ENCODE measurements around the gene EFCAB13.
"Not testable (repeated sequence)": the region's sequence is repeated elsewhere in the genome, so short reads cannot be mapped to it uniquely, and the experiment has no call there.

Gene EFCAB13

DNA sequence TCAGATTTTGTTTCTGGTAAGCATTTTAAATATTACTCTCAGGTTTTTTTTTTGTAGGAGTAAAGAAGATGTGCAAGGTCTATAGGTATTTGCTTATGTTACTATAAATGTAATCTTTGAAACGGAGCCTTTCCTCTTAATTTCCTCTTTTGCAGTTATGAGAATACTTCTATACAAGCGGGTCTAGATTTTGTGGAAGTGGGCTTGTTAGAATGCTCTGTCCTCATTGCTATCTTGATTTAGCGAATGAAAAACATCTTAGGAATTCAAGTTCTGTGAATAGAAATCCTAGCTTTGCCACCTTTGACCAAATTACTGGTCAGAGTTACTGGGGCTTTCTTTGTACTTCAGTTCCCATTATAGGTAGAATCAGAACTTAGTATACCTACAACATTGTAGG is 80.3 kb downstream of the EFCAB13 start:
- TF ChIP-seq, protein P1, sequence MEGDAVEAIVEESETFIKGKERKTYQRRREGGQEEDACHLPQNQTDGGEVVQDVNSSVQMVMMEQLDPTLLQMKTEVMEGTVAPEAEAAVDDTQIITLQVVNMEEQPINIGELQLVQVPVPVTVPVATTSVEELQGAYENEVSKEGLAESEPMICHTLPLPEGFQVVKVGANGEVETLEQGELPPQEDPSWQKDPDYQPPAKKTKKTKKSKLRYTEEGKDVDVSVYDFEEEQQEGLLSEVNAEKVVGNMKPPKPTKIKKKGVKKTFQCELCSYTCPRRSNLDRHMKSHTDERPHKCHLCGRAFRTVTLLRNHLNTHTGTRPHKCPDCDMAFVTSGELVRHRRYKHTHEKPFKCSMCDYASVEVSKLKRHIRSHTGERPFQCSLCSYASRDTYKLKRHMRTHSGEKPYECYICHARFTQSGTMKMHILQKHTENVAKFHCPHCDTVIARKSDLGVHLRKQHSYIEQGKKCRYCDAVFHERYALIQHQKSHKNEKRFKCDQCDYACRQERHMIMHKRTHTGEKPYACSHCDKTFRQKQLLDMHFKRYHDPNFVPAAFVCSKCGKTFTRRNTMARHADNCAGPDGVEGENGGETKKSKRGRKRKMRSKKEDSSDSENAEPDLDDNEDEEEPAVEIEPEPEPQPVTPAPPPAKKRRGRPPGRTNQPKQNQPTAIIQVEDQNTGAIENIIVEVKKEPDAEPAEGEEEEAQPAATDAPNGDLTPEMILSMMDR (IDR thresholded peaks at IDR 0.05): no peak
- Mint-ChIP-seq H3K27me3 (ENCODE audit: low read depth, poor library complexity) (no peaks in the 10 kb centered on the region), H3K4me1 (no peaks in the 10 kb centered on the region), H3K4me3 (no peak overlapping the region), H3K36me3 (ENCODE audit: low read depth) (peaks cover 3% of the 10 kb centered on the region), H3K9me3 (peaks cover 2% of the 10 kb centered on the region), H3K27ac (no peak overlapping the region)
- DNase-seq: no peak

DNA sequence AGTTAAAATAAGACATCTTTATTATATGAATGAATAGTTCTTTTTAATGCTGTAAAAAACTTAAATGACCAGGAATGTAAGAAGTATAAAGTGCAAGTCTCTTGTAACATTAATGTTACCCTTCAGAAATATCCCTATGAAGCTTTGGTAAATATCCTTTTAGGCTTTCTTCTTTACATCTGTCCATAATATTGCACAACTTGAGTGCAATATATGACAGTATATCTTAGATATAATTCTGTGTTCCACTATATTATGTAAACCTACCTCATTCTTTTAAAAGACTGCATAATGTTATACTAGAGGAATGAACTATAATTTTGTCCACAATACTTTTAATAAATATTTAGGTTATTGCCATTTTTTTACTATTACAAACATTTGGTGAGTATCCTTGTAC is 81.1 kb downstream of the EFCAB13 start:
- H3K27ac Mint-ChIP-seq: no peak overlapping the region
- H3K9me3 Mint-ChIP-seq: no peaks in the 10 kb centered on the region
- H3K36me3 Mint-ChIP-seq (ENCODE audit: low read depth): peaks cover 3% of the 10 kb centered on the region
- no peak for DNase-seq
- H3K4me1 Mint-ChIP-seq: no peaks in the 10 kb centered on the region
- H3K4me3 Mint-ChIP-seq: no peak overlapping the region
- no peaks in the 10 kb centered on the region for H3K27me3 Mint-ChIP-seq (ENCODE audit: low read depth, poor library complexity)
- TF ChIP-seq, protein P1 (IDR thresholded peaks at IDR 0.05): no peak

DNA sequence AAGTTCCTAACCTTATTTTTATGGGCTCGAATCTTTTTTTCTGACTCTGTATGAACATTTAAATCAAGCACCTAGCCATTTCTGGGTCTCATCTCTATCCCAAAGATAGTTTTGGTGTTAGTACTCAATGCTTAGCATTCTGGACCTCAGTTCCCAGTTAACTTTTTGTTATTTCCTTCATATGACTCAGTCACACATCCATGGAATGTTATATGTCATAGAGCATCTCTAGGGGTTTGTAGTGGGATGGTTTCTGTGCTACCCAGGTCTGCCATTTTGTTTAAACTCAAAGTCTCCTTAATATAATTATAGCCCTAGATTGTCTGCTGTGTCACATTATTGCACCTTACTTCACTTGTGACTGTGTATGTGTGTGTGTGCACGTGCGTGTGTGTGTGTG is 90.1 kb downstream of the EFCAB13 start:
- no peaks in the 10 kb centered on the region for H3K36me3 Mint-ChIP-seq (ENCODE audit: low read depth)
- no peaks in the 10 kb centered on the region for H3K4me1 Mint-ChIP-seq
- no peak overlapping the region for H3K4me3 Mint-ChIP-seq
- no peak for DNase-seq
- no peak overlapping the region for H3K27ac Mint-ChIP-seq
- peaks cover under 1% of the 10 kb centered on the region for H3K9me3 Mint-ChIP-seq
- TF ChIP-seq, protein P1 (IDR thresholded peaks at IDR 0.05): no peak
- peaks cover 4% of the 10 kb centered on the region for H3K27me3 Mint-ChIP-seq (ENCODE audit: low read depth, poor library complexity)

DNA sequence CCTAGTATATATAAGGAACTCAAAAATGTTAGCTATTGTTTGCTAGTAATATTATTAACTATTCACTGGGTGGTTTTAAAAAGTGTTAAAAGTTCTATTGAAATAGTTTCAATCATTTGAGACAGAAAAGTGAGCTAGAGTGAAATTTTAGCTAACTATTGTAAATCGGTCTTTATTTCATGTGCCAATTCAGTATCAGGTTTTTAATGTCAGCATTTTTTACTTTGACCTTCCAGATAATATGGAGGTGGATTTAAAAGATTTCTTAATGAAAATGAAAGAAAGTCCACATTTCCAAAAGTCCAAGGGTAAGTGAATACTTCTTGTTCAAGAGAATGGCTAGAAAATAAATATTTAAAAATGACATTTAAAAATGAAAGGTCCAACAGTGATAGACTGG is 90.9 kb downstream of the EFCAB13 start:
- Mint-ChIP-seq H3K36me3 (ENCODE audit: low read depth) (no peaks in the 10 kb centered on the region), H3K27ac (no peak overlapping the region), H3K9me3 (peaks cover 6% of the 10 kb centered on the region), H3K27me3 (ENCODE audit: low read depth, poor library complexity) (peaks cover 8% of the 10 kb centered on the region), H3K4me3 (no peak overlapping the region), H3K4me1 (no peaks in the 10 kb centered on the region)
- DNase-seq: no peak
- TF ChIP-seq, protein P1 (IDR thresholded peaks at IDR 0.05): no peak

DNA sequence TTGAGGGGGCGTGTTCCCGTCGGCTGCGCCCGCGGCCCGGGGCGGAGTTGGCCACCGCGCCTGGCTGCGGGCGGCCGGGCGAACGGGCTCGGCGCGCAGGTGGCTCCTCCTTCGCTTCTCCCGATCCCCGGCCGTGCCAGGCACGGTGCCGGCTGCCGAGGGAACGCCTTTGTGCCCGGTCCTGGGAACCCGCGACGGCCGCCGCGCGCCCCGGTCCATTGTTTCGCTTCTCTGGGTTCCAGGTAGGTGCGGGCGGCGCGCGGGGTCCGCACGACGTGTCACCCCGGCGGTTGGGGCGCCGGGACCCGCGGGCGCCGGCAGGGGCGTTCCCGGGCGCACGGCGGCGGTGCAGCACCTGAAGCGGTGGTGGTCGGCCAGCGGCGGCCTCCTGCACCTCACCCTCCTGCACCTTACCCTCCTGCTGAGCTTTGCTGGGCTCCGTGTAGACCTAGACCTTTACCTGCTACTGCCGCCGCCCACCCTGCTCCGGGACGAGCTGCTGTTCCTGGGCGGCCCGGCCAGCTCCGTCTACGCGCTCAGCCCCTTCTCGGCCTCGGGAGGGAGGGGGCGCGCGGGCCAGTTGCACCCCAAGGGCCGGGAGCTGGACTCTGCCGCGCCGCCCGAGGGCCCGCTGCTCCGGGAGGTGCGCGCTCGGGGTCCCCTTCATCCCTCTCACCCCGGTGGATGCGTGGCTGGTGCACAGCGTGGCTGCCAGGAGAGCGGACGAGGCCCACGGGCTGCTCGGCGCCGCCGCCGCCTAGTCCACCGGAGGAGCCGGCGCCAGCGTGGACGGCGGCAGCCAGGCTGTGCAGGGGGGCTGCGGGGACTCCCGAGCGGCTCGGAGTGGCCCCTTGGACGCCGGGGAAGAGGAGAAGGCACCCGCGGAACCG is 99.9 kb downstream of the EFCAB13 start:
- Mint-ChIP-seq H3K4me1 (no peaks in the 10 kb centered on the region), H3K36me3 (ENCODE audit: low read depth) (peaks cover 38% of the 10 kb centered on the region), H3K27ac (no peak overlapping the region), H3K27me3 (ENCODE audit: low read depth, poor library complexity) (peaks cover 58% of the 10 kb centered on the region), H3K4me3 (peak overlapping the region; percentile 83), H3K9me3 (peaks cover 48% of the 10 kb centered on the region)
- TF ChIP-seq, protein P1 (IDR thresholded peaks at IDR 0.05): no peak
- DNase-seq: peak; percentile 49

DNA sequence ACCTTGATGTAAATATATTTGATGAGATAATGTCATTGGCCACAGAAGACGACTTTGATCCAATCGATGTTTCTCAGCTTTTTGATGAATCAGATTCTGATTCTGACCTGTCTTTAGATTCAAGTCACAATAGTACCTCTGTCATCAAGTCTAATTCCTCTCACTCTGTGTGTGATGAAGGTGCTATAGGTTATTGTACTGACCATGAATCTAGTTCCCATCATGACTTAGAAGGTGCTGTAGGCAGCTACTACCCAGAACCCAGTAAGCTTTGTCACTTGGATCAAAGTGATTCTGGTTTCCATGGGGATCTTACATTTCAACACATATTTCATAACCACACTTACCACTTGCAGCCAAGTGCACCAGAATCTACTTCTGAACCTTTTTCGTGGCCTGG is 101.5 kb downstream of the EFCAB13 start:
- Mint-ChIP-seq H3K9me3 (peaks cover 38% of the 10 kb centered on the region), H3K27me3 (ENCODE audit: low read depth, poor library complexity) (peaks cover 53% of the 10 kb centered on the region), H3K36me3 (ENCODE audit: low read depth) (peaks cover 38% of the 10 kb centered on the region)
- not testable (repeated sequence) for H3K4me1 Mint-ChIP-seq, H3K4me3 Mint-ChIP-seq, H3K27ac Mint-ChIP-seq, DNase-seq

DNA sequence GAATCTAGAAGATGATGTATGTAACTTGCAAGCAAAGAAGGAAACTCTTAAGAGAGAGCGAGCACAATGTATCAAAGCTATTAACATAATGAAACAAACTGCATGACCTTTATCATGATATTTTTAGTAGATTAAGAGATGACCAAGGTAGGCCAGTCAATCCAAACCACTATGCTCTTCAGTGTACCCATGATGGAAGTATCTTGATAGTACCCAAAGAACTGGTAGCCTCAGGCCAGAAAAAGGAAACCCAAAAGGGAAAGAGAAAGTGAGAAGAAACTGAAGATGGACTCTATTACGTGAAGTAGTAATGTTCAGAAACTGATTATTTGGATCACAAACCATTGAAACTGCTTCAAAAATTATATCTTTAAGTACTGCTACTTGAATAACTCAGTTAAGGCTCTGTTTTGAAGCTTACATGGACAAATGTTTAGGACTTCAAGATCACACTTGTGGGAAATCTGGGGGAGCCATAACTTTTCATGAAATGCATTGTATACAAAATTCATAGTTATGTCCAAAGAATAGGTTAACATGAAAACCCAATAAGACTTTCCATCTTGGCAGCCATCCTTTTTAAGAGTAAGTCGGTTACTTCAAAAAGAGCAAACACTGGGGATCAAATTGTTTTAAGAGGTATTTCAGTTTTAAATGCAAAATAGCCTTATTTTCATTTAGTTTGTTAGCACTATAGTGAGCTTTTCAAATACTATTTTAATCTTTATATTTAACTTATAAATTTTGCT is 102.3 kb downstream of the EFCAB13 start:
- H3K27ac Mint-ChIP-seq, H3K4me1 Mint-ChIP-seq, DNase-seq, H3K4me3 Mint-ChIP-seq: not testable (repeated sequence)
- Mint-ChIP-seq H3K9me3 (peaks cover 38% of the 10 kb centered on the region), H3K36me3 (ENCODE audit: low read depth) (peaks cover 38% of the 10 kb centered on the region), H3K27me3 (ENCODE audit: low read depth, poor library complexity) (peaks cover 53% of the 10 kb centered on the region)
